GM21576 (cell line): ENCODE data around the gene POFUT1.
"Not testable (repeated sequence)": the region's sequence is repeated elsewhere in the genome, so short reads cannot be mapped to it uniquely, and the experiment has no call there.

Experiments
- ATAC-seq: cut with Tn5 transposase; IDR thresholded peaks from one replicate; pipeline ENCODE4 v1.9.1; 2021; ENCODE audit warnings: mild to moderate bottlenecking, moderate library complexity; ENCODE audit not compliant: unreplicated experiment

The POFUT1 gene

DNA sequence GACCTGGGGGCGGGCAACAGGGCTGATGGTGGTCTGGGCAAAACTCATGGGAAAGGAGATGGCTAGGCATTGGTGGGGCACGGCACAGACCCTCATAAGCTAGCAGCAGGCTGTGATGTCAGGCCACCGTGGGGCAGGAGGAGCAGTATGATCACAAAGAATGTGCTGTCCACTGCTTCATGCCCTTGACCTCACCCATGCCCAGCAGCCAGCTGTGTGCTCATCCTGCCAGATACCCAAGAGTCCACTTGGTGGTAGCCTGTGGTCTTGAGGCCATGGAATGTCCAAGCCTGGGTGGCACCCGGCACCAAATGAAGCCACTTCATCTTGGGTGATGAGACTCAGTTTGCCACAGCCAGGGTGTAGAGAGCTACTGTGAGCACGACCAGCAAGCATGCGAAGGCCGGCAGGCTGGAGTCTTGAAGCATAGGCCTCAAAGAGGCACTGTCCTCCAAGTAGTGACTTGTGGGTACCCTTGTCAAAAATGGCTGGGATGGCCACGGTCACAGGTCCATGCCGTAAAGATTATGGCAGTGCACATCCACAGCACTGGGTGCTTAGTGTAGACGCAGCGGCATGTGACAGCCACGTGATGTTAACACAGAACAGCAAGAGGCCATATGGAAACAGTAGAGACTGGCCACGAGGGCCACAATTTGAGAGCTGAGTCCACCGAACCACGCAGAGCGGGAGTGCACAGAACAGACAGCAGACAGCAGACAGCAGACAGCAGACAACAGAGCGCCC, 19.1 kb upstream of the POFUT1 start:
- no peak for ATAC-seq

GRCh38 chr20:32189123-32189410, 18.6 kb upstream of the POFUT1 start:
- no peak for ATAC-seq

DNA sequence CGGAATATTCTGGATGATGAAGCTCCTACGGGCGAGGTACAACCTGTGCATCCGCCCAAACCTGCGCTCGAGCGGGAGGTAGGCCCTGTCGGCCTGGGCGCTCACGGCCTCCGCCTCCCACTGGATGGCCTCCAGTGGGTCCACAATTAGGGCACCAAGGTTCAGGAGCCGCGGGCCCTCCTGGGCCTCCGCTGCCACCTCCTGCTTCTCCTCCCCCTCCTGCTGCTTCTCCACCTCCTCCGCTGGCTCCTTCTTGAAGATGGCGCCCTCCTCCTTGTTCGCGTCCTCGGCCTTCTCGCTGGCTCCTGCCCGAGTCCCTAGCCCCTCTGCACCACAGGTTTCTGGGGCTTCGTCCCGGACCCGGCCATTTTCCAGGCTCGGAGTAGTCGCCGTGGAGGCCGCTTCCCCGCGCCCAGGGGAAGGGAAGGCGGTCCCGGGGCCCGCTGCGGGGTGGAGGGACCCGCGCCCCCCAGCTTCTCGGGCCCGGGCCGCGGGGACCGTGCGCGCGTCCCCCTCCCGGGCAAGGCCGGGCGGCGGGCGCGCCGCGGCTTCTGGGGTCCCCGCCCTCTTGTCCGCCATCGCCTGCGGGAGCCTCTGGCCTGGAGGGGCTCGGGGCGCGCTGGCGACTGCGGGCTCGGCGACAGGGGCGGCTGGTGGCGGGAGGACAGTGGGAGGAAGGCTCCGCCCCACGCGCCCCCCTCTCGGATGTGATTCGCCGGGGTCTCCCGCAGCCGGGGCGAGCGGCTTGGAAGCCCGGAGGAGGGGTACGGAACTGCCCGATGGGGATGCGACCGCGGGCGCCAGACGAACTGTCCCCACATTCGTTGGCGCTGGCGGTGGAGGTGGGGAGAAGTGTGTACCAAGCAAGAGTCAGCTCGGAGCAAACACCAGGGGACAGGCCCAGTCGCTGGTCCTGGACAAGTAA, 17.7 kb upstream of the POFUT1 start:
- no peak for ATAC-seq

DNA sequence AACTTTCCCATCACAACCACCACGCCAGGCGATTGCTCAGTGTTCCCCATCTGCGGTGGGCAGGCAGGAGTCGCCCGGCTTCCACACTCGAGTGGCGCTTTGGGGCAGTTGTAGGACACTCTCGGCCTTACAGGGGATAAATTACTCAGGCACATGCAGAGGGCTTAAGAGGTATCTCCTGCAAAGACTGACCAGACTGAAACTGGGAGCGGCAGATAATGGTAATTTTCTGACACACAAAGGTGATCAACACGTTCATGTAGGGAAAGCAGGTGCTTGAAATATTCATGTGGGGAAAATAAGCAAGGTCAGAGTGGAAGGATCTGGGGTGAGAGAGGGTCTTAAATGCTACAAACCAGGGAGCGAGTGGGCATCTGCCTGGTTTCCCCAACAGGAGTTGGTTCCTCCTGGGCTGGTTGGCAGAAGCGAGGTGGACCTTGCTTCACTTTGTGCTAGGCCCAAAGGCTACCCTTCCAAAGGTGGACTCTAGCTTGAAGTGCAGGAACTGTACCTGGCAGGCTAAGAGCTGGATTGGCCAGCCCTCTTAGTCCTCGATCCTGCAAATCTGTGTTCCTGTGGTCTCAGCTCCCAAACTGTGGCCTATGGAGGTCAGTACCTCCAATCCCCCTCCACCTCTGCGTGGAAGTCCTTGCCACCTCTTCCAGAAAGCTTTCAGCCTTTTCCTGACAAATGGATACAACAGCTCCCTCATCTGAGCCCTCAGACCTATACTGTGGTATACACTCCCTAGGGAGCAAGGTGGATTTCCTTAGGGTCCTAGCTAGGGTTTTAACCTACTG, 16.9 kb upstream of the POFUT1 start:
- ATAC-seq = no peak

GRCh38 chr20:32191422-32191821, 16.3 kb upstream of the POFUT1 start:
- ATAC-seq = no peak

DNA sequence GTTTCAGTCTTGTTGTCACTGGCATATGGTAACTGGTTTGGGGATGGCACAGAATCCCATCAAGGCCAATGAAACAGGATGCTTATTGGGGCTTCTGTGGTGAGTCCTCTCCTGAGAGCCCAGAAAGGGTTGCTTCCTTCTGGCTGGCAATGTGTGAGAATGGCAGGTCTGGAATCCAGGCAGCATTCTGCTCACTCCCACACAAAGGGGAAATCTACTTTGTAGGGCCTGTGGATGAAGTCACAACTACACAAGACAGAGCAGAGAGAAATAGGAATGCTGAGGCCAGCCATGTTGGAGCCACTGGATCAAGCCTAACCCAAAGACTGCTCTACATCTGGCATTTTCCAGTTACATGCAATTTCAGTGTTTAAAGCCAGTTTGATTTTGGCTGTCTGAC, 15.8 kb upstream of the POFUT1 start:
- ATAC-seq = no peak

DNA sequence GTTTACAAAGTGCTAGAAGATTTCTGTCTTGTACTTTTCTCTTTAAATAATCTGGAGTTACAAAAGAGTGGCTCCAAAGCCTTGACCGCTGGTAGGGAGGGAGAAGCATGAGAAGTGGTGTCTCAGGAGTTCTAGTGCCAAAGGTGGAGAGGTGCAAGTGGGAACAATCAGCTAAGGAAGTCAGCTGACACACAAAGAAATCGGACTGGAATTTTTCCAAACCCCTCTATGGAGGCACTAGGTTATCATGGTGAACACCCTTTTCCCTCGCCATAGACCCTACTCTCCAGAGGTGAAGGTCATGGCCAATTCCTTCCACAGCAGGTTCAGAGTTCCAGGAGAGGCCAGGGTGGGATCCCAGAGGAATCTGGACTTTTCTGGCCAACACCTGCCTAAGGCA, 15.0 kb upstream of the POFUT1 start:
- no peak for ATAC-seq

DNA sequence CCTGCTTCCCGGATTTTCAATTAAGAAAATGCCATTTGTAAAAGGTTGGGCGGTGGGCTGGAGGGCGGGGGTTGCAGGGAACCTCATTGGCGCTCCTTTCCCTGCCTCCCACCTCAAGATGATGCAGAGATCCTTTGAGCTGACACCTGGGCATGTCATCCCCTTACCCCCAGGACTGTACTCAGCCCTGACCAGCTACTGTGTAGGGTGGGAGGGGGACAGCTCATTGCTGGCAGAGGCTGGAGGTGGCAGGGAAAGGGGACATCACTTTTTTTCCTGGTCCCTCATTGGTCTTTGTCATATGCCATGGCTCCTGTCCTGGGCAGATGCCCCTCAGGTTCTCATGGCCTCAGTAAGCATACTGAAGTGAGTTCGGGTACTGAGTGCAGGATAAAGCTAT, 14.3 kb upstream of the POFUT1 start:
- ATAC-seq = not testable (repeated sequence)

DNA sequence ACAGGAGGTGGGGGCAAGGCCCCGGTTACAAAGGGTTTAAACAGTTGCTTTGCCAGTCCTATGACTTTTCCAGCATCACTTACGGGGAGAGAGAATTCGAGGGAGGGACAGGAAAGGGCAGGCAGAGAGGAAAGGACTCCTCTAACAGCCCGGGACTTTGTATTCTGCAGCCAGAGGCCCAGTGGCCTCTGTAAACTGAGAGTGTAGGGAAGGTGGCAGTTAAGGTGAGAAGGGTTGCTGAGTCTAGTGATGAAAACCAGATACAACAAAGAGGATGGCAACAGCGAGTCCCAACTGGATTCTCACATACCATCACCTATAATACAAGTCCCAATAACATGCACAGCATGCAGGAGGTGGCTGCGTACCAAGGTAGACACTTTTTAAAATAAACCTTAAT, 13.7 kb upstream of the POFUT1 start:
- no peak for ATAC-seq

DNA sequence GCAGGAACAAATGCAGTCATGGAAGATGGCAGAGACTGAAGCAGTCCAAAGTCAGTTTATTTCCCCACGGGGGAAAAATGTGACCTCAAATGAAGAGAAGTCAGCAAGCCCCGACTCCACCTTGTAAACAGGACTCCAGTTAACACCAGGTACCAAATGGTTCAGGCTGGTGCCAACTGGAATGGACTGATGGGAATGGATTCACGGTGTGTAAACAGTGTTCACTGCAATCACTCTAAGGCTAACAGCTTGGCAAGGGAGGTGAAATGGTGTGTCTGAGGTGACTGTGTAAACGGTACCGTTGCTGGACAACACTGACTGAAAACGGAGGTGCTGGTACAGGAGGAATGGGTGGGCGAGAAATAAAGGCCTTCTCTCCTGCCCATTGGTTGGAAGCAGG, 12.1 kb upstream of the POFUT1 start:
- no peak for ATAC-seq

DNA sequence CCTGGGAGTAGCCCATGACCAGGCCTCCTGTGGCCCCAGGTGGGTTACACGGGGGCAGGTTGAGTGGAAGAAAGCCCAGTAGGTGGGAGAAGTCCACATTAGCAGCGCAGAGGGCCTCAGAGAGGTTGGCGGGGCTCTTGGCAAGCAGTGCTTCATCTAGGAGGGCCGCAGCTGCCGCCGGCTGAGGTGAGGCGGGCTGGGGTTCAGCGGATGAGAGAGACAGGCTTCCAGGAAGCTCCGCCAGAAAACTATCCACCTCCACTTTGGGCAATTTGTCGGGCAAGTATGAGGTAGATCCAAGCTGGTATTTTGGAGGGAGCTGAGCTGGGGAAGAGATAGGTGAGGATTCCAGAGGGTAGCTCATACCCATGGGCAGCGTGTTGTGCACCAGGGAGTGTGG, 11.1 kb upstream of the POFUT1 start:
- not testable (repeated sequence) for ATAC-seq

- not testable (repeated sequence) for ATAC-seq
These were observed 10.5 kb upstream of the POFUT1 start for GRCh38 chr20:32197136-32197535.

GRCh38 chr20:32199006-32199405, 8.7 kb upstream of the POFUT1 start:
- ATAC-seq = no peak

- ATAC-seq = no peak
These were observed 6.2 kb upstream of the POFUT1 start for GRCh38 chr20:32201296-32201976.

DNA sequence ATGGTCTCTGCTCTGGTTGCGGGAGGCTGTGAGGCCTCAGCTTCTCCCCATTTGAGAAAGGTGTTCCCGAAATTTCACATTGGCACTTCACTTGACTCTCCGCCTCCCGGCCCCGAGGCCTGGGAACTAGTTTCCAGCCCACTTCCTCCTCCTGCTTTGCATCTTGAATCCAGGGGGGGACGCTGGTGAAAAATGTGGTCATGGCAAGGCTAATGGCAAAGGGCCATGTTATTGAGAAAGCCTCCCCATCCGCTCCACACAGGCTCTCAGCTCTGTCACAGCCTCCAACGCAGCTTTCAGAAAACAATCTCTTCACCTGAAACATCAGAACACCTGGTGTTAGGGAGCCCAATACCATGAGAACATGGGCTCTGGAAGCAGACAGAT, 5.7 kb upstream of the POFUT1 start:
- ATAC-seq = no peak

GRCh38 chr20:32203356-32204204, 4.1 kb upstream of the POFUT1 start:
- ATAC-seq = no peak

DNA sequence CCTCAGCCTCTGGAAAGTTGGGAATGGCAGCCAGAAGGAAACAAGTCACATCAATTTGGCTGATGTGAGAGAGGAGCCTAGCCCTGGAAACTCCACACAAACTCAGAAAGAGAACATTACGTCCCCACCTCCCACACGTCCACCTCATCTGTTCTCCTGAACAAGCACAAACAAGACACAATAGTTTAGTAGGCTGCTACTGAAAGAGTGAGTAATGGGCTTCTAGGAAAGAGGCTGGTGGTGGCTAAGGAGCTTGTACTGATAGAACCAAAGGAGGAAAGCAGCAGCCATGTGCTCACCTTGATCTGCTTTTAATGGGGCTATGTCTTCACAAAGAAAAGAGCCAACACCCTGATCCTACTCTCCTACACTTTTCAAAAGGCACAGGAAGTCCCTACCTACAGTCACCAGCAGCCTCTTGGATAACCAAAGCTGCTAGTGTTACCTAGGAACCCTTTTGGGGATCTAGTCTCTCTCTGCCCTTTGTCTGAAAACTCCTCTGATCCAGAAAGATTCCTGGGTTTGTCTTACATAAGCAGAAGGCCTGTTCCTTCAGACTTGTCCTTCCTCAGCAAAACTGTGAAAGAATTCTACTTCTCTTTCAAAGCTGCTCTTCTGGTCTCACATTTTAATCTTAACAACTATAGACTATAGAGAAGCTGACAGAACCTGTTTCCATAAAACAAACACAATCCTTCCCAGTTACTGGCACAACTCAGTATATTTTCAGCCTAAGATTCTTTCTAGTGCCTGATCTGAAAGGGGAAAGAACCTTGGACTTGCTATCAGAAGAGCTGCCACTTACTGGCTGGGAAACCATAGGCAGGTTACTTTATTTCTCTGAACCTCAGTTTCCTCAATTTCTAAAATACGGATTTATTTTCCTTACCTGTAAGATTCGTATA, 3.2 kb upstream of the POFUT1 start:
- no peak for ATAC-seq

DNA sequence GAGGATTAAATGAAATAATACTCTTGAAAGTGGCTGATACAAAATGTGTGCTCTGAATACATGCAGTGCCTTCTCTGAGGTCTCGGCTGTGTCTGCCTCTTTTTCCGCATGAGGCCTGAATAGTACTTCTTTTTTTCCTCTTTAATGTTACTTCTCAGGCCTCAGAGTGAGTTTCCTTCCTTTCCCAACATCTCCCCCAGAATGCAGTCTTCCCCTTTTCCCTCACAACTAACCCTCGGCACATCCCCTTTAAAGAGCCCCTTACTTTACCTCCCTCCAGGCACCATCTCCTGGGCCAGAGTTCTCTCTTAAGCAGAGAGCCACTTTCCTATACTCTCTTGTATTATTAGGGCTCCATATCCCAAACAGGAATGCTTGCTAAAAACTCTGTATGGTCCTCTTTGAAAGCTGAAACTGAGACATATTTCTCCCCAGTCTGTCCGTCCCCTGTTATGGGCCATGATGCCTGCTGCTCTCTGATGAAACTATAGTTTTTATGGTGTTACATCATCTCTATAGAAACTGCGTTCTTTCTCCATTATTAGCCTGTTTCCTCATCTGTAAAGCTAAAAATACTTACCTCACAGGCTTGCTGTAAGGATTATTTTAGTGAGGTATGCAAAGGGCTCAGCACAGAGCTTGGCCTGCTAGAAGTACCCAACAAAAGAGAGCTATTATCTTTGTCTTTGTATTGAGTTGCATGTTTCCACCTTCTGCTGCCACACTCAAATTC, 2.4 kb upstream of the POFUT1 start:
- ATAC-seq = no peak
